ENCODE data around the gene MYH1.

Gene MYH1

GRCh38 chr17:10457952-10458351 lies 60.4 kb downstream of the MYH1 start:
- H3K4me3 ChIP-seq (replicated peaks; ENCODE audit: insufficient read depth, low read length): no peak overlapping the region
- DNase-seq (ENCODE audit: low read depth in 1 of 2, low spot score in 1 of 2): no peak
- TF ChIP-seq CTCF (IDR thresholded peaks at IDR 0.05; ENCODE audit: insufficient read depth, low read length): no peak
- TF ChIP-seq SPI1 (IDR thresholded peaks at IDR 0.05; ENCODE audit: borderline replicate concordance, low read depth): no peak
- no peak for TF ChIP-seq REST (IDR thresholded peaks at IDR 0.05; ENCODE audit: insufficient replicate concordance, low read depth)
- TF ChIP-seq POLR2AphosphoS5 (IDR thresholded peaks at IDR 0.05; ENCODE audit: low read depth): no peak
- no peak for TF ChIP-seq GABPA (IDR thresholded peaks at IDR 0.05; ENCODE audit: low read depth)
- H3K27me3 ChIP-seq (ENCODE audit: insufficient read depth, poor library complexity, severe bottlenecking): no peaks in the 10 kb centered on the region
- H3K27ac ChIP-seq (replicated peaks): no peak overlapping the region

GRCh38 chr17:10447026-10447931 lies 71.1 kb downstream of the MYH1 start:
- H3K27me3 ChIP-seq (ENCODE audit: insufficient read depth, poor library complexity, severe bottlenecking): no peaks in the 10 kb centered on the region
- H3K4me3 ChIP-seq (replicated peaks; ENCODE audit: insufficient read depth, low read length): no peak overlapping the region
- H3K27ac ChIP-seq (replicated peaks): no peak overlapping the region
- TF ChIP-seq POLR2AphosphoS5 (IDR thresholded peaks at IDR 0.05; ENCODE audit: low read depth) (no peak), REST (IDR thresholded peaks at IDR 0.05; ENCODE audit: insufficient replicate concordance, low read depth) (no peak), GABPA (IDR thresholded peaks at IDR 0.05; ENCODE audit: low read depth) (no peak), SPI1 (IDR thresholded peaks at IDR 0.05; ENCODE audit: borderline replicate concordance, low read depth) (no peak), CTCF (IDR thresholded peaks at IDR 0.05; ENCODE audit: insufficient read depth, low read length) (no peak)
- DNase-seq (ENCODE audit: low read depth in 1 of 2, low spot score in 1 of 2): no peak
